NCI-H1930 (cell line): ENCODE measurements around the gene ADAM15.

Experiments
- DNase-seq, 2 experiments: peaks; one replicate each; lab custom pipeline; 2025; lab: John Stamatoyannopoulos, UW

The ADAM15 gene

DNA sequence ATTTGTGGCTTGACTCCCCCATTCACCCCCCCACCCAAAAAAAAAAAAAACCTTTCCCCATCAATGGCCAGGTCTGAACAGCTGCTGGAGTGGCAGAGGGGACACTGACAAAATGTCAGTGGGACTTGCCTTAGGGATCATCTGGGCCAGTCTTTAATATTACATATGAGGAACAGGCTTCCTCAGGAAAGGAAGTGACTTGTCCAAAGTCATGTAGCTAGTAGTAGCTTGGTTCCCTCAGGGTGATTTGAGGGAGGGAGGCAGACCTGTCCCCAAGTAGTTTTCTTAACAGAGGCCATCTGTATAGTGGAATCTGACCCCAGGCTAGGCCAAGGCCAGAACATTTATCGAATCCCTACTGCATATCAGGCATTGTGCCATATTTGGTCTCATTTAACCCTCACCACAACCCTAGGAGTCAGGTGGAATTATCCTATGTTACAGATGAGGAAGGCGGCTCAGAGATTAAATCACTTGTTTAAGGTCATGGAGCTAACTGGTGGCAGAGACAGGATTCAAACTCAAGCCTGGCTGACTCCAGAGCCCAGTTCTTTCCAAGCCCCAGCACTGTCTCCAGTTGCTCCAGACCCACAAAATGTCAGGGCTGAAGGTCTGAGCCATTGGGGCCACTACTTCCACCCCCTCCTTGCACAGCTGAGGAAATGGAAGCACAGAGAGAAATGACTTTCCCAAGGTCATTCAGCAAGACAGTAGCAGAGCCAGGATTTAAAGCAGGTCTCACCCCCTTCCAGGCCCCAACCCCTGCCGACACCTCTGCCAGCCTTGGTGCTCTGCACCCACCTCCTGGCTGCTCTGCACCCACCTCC lies 38.1 kb upstream of the ADAM15 start:
- no peak for DNase-seq

DNA sequence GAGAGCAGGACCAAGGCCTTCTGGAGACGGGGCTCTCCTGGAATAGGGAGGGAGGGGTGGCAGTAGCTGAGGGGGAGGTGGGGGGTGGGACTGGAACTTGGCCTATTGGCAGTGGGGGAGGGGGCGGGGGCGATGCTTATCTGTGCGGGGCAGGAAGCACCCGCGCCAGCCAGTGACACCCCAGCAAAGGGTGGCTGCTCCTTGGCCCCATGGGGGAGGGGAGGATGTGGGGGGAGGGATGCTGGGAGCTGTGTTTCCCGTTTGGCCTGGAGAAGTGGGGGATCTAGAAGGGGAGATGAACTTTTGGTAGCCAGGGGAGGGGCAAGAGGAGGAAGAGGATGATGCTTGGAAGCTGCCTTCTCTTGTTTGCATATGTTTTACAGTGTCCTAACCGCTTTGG lies 37.5 kb upstream of the ADAM15 start:
- no peak for DNase-seq

DNA sequence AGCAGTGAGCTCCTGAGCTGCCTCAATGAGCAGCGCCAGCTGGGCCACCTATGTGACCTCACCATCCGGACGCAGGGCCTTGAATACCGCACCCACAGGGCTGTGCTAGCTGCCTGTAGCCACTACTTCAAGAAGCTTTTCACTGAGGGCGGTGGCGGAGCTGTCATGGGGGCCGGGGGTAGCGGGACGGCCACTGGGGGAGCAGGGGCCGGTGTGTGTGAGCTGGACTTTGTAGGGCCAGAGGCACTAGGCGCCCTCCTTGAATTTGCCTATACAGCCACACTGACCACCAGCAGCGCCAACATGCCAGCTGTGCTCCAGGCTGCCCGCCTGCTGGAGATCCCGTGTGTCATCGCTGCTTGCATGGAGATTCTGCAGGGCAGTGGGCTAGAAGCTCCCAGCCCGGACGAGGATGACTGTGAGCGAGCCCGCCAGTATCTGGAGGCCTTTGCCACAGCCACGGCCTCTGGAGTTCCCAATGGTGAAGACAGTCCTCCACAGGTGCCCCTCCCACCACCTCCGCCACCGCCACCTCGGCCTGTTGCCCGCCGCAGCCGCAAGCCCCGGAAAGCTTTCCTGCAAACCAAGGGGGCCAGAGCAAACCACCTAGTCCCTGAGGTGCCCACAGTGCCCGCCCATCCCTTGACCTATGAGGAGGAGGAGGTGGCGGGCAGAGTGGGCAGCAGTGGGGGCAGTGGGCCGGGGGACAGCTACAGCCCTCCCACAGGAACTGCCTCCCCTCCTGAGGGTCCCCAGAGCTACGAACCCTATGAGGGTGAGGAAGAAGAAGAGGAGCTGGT lies 36.2 kb upstream of the ADAM15 start:
- DNase-seq: no peak

DNA sequence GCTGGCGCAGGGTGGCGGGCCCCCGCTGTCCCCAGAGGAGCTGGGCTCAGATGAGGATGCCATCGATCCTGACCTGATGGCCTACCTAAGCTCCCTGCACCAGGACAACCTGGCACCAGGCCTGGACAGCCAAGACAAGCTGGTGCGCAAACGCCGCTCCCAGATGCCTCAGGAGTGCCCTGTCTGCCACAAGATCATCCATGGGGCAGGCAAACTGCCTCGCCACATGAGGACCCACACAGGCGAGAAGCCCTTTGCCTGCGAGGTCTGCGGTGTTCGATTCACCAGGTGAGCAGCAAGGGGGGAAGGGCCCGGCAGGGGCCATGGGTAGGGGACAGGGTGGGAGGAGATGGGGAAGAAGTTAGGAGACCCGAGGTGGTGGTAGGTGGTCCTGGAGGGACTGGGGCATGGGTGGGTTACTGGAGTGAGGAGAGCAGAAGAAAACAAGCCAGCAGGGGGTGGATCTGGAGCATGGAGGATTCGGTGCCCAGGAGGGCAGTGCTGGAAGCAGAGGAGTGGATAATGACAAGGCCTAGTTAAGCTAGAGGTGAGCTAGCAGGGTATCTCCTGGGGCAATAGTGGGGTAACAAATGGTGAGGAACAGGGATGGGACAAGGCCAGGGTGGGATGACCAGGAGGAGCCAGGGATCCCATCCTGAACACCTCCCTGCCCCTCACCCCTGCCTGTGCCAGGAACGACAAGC lies 35.4 kb upstream of the ADAM15 start:
- no peak for DNase-seq

DNA sequence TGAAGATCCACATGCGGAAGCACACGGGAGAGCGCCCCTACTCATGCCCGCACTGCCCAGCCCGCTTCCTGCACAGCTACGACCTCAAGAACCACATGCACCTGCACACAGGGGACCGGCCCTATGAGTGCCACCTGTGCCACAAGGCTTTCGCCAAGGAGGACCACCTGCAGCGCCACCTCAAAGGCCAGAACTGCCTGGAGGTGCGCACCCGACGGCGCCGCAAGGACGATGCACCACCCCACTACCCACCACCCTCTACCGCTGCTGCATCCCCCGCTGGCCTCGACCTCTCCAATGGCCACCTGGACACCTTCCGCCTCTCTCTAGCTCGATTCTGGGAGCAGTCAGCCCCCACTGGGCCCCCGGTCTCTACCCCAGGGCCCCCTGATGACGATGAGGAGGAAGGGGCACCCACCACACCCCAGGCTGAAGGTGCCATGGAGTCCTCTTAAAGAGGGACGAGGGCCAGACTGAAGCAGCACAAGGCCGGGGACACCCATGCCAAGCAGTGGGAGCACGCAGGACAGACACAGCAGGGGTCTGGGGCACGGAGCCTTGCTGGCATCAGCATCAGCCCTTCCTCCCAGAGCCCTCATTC lies 34.8 kb upstream of the ADAM15 start:
- no peak for DNase-seq

DNA sequence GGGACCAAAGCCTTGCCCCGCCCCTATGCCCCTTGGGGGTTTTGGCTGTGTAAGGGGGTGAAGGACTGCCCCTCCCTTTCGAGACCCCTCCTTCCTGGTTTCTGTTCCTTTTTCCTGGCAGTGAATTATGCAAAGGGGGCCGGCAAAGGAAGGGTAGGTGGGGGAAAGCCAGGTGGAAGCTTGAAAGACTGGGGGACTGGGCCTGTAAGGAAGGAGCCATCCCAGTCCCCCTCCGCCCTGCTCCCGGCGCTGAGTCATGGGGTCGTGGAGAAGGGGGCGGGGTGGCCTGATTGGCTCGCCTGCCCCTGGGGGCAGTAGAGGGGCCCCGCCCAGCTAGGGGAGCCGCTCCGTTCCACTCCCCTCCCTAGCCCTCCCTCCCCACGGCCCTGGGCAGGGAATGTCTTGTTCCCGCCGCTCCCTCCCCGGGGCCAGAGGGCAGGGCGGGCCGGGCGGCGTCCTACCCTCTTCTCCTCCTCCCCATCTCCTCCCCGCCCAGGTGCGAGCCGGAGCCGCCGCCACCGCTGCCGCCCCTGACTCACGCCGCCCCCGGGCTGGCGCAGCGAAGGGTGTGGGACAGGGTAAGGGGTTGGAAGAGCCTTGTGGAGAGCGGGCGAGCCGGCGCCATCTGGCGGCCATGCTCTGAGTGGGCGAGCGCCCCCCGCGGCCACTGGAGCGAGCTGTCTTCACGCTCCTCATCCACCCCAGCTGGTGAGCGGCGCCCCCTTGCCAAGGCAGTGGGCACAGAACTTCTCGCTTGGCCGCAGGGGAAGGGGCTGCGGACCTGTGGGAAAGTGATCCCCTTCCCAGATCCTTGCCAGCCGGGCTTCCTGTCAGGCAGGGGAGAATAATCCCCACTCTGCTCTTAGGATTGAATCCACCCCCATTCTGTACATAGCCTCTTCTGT lies 33.8 kb upstream of the ADAM15 start:
- DNase-seq: peak; percentile 84 to 90

DNA sequence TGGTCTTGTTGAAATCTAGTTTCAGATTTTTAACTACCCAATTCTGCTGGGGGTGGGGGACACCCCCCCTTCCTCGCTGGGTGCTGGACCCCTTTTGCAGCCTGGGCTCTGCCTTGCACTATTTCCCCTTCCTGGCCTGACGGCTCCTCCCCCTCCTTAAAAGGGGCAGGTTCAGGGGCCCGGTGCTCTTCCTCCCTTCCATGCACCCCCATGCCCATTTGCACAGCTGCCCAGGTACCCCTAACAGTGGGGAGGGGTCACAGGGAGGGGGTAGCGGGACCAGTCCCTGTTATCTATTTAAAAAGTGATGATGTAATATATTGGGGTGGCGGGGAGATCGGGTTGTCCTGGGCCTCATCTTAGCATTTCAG lies 33.2 kb upstream of the ADAM15 start:
- DNase-seq: no peak

DNA sequence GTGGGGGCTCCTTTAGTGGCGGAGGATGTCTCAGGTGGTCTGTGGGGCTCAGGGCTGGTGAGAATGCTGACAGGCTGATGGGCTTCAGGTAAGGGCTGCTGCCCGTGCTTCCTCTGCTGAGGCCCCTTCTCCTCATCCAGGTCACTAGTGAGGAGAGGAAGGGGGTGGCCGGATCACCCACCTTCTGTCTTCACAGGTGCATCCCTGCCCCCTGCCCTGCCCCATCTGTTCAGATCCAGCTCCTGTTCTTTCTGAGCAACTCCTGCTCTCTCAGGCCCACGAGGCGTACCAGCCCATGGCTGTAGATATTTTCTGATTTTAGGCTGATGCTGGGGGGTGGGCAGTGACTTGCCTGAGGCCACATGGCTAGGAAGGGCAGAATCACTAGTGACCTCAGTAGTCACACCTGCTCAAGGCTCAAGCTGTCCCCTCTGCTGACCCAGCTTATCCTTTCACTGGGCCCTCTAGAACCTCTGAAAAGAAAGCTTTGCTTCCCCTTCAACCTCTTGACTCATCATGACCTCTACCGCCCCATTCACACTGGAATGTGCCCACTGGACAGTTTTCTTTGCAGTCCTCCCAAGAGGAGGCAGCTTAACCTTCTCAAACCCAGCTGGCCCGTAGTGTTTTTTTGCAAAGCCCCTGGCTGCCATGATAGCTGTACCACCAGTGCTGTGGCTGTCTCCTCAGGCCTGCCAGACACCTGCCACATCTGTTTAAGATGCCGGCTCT lies 32.3 kb upstream of the ADAM15 start:
- no peak for DNase-seq

DNA sequence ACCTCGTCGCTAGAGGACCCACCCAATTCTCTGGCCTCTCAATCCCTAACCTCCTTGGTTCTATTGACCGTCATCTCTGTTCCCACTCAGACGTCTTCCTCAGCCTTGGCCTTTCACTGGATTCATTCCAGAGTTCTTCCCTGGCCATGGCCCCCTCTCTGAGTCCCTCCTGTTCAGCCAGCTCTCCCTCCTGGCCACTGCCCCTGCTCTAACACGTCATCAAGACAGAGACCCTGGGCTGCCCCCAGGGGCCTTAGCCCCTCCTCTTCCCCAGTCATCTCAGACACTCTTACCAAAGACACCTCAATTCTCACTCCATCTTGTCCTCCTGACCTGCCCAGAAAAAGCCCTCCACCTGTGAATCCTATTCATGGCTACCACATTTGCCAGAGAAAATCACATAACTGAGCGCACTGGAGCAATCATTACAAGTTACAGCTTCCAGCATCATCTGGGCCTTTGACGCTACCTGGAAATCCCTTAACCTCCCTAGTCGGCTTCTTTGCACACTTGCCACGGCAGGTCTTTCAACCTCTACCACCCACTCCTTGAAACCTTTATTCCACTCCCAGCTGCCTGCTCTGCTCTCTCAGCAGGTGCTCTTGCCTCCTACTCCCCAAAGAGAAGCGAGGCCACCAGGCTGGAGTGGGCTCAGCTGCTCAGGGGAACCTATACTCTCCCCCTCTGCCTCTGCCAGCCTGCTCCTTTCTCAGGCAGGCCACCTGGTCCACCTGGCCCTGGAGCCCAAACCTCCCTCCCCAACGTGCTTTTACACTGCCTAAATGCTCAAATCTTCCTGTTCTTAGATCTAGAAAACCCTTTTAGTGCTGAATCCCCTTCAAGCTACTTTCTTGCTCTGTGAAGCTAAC lies 31.5 kb upstream of the ADAM15 start:
- DNase-seq: no peak

DNA sequence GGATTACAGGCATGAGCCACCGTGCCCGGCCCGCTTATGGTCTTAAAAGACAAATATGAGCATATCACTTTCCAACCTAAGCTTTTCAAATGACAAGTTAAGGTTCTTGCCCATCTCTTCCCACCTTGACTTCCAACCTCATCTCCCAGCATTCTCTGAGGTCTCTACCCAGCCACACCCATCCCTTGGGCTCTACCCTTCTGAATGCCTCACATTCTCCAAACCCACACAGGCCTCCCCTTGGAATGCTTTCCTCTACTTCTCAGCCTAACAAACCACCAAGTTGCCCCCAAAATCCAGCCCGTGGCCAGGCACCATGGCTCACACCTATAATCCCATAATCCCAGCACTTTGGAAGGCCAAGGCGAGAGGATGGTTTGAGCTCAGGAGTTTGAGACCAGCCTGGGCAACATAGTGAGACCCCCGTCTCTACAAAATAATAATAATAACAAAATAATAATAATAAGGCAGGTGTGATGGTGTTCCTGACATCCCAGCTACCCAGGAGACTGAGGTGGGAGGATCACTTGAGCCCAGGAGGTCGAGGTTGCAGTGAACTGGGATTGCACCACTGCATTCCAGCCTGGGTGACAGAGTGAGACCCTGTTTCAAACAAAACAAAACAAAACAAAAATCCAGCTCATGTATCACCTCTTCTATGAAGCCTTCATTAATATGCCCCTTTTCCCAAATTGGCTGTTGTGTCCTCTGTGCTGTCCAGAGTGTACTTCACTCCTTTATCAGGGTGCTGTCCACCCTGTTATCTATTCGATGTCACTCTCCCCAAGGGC lies 28.8 kb upstream of the ADAM15 start:
- DNase-seq: no peak

DNA sequence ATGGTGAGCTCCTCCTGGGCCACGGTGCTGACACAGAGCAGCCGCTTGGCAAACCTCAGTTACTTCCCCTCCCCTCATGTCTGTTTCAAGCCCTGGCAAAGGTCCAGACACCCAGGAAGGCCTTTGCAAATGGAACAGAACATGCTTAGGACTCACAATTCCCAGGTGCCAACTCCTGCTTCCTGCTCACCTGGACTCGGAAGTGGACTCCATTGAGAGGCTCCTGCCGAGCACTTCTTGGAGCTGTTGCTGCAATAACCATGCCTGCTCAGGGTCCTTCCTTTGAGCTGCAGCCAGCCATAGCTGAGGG lies 28.2 kb upstream of the ADAM15 start:
- no peak for DNase-seq

DNA sequence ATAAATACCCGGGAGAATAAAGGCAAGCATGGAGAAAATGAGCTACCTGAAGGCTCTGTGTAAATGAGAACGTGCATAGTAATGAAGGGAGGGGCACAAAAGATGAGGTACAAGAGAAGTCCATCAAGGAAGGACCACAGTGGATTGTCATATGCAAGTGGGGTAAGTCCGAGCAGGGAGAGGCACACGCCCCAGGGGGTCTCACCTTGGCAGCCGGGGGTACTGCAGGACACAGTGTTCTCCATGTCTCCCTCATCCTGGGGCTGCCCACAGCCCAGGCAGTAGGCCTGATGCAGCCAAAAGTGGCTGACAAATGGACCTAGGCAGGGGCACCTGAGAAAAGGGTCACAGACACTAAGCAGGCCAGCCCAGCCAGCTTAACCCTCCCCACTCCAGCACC lies 27.5 kb upstream of the ADAM15 start:
- no peak for DNase-seq

DNA sequence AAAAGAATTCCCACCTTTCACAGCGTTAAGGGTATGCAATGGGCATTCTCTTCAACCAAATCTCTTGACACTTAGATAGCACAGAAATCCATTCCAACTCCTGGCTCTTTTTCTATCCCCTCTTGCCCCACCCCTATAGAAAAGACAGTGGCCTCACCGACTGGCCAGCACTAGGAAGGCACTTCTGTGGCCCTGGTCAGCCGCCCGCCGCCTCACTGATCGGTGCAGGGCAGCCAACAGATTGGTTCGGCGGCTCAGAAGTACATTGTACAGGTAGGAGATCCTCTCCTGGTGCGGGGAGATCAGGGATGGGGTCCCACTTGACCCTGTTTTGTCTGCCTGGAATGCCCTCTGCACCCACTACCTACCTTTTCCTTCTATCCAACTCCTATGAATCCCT lies 26.8 kb upstream of the ADAM15 start:
- DNase-seq: no peak

DNA sequence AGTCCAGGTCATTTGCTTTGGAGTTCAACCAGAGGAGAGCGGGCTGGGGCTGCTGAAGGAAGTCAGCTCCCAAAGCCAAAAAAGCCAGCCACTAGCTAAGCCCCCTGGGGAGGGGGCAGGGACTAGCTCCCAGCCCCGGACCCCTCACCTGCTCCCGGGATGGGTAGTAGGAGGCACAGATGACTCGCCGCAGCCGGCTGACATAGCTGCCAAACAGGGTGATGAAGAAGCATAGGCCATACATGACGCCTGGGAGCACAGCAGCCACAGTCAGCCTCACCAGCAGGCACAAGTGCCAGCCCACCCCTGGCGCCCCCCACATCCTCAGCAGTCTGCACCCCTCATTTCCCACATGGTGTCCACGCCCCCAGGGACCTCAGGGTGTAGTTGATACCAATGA lies 25.0 kb upstream of the ADAM15 start:
- no peak for DNase-seq

DNA sequence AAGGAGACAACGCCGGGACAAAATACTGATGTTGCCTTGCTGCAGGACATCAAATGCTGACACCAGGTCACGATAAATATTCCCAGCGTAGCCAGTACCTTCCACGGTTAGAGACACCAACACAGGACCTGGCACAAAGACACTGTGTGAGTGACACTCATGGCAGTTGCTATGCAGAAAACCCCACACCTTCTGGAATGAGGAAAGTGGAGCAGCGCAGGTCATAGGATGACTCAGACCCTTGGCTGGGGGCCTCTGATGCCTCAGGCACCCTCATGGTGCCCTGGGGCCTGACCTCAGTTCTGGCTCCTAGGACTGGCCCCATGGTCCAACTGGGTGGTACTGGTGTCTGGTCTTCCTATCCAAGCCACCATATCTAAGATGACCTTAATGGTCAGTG lies 24.5 kb upstream of the ADAM15 start:
- no peak for DNase-seq

DNA sequence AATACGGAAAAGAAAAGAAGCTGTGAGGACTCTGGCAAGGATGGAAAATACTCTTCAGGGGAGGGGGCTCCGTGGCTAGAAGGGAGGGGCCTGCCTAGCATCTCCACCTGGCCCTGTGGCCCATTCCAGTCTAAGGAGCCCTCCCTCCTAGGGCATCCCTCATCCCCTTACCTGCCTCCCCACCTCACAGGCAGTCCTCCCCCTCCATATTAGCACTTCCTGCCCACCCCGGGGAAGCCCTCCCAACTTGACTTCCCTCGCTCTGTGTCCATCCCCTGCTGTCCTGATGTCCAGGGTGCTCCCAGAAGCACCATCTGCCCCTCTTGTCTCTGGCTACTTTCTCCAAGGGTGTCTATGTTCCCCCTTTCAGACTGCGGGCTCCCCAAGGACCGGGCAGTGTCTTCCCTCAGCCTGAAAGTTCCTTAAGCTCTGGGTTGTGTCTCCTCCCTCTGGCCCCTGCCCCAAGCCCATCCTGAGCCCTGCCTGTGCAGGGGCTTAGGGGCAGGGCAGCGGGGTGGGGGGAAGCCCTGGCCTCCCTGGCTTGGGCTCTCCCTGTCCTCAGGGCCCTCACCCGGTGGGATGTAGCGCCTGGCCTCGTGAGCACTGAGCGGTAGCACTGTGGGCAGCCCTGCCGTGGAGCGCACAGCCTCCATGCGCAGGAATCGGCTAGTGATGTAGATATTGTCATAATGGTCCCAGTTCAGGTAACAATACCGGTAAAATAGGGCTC lies 21.4 kb upstream of the ADAM15 start:
- DNase-seq: no peak

DNA sequence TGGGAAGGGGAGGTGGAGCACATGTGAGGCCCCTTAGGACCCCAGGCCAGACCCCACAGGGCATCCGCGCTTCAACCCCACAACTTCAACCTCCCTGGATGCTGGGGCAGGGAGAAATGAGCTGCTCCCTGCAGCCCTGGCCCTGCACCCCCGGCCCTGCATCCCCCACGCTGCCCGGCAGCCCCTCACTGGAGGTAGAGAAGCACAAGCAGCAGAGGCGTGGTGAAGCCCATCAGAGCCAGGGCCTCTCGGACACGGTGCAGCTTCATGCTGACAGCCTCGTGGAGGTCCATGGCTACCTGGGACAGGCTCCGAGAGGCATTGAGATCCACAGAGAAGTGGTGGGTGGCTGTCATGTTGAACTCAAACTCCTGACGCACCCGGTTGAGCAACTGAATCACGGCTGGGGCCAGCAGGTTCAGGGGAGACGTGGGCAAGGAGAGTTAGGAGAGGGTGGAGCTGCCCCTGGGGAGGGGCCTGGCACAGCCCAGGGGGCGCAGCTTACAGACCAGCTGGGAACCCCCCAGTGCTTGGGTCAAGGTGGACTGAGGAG lies 20.8 kb upstream of the ADAM15 start:
- no peak for DNase-seq

DNA sequence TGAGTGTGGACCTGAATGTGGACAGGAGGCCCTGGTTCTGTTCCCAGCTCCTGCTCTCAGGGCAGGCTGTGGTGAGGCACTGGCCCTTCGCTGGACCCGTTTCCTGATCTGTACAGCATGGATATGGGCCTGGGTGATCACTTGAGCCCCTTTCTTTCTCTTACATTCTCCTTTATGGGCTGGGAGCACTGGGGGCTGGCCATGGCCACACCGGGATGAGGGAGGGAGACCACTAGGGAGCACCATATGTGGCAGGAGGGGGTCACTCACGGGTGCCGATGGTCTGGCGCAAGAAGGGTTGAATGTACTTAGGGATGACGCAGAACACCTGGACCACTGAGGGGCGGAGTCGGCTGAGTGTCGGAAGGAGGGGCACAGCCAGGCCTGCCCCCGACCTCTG lies 20.2 kb upstream of the ADAM15 start:
- DNase-seq: no peak
